Sciatic nerve (tissue), 2 donors: Measurements from ENCODE around the gene RHEBL1. TPM values are rescaled to one million over a fixed set of nuclear protein-coding genes. Genes with fewer than 3 reads are reported as not detected.
A peak's percentile ranks its signal among the peaks of the same experiment; 100 is the strongest.

Source experiments
- ATAC-seq: fragments of 200-7000 bp; cut with Tn5 transposase; one replicate; pipeline ENCODE4 v1.9.1; 2020; ENCODE audit warnings: mild to moderate bottlenecking, moderate library complexity
- DNase-seq: peaks from one replicate; pipeline ENCODE4 v3.0.0-alpha.2; 2020; ENCODE audit warnings: low spot score
- intact Hi-C: fragments of 100-400 bp; cut with DNase I; formaldehyde crosslinking; loops from one replicate; pipeline ENCODE4 v1.14.2; 2022
- total RNA-seq: library from RNA; stranded (reverse); fragmentation: NEBNext Ultra II Directional; extraction: Animal tissue kit (Norgen Biotek cat#: 25700); gene quantifications from one replicate; pipeline ENCODE4 v1.2.1, GENCODE V29; 2021
- donor health status: DM: no; HTN: no; CAD: no.
- donor health status: DM: no; HTN: no; CAD: no.

RHEBL1 gene
- total RNA-seq, 1 donor from 2014 or later: 2.7 TPM

GRCh38 chr12:49058366-49059044 lies 11.3 kb downstream of the RHEBL1 start:
- no peak for ATAC-seq
- DNase-seq: no peak
- intact Hi-C loops: no loop called here

- DNase-seq (no peak), ATAC-seq (no peak)
- intact Hi-C loops: no loop called here
These were observed 11.9 kb downstream of the RHEBL1 start for GRCh38 chr12:49057888-49058287.

- intact Hi-C loops: no loop called here
- peak; percentile 76 for ATAC-seq
- DNase-seq: peak; percentile 61
These were observed 13.6 kb downstream of the RHEBL1 start for GRCh38 chr12:49055978-49056754.

GRCh38 chr12:49055092-49055491 lies 14.7 kb downstream of the RHEBL1 start:
- intact Hi-C loops: no loop called here
- ATAC-seq (no peak), DNase-seq (no peak)

GRCh38 chr12:49054524-49054923 lies 15.3 kb downstream of the RHEBL1 start:
- intact Hi-C loops: no loop called here
- DNase-seq (peak; percentile 60), ATAC-seq (no peak)

- intact Hi-C loops: no loop called here
- DNase-seq (no peak), ATAC-seq (no peak)
These were observed 15.7 kb downstream of the RHEBL1 start for GRCh38 chr12:49054096-49054495.

- DNase-seq (no peak), ATAC-seq (no peak)
- intact Hi-C loops: no loop called here
These were observed 17.1 kb downstream of the RHEBL1 start for GRCh38 chr12:49052451-49053208.

- DNase-seq: no peak
These were observed 17.9 kb downstream of the RHEBL1 start for GRCh38 chr12:49051777-49052438.

GRCh38 chr12:49051373-49051764 lies 18.4 kb downstream of the RHEBL1 start:
- no peak for ATAC-seq
- intact Hi-C loops: no loop called here
- no peak for DNase-seq

More at GRCh38 chr12:49051777-49052438, 17.9 kb downstream of the RHEBL1 start:
- intact Hi-C loops: no loop called here
- no peak for ATAC-seq

- no peak for ATAC-seq
- no peak for DNase-seq
- intact Hi-C loops: no loop called here
These were observed 19.0 kb downstream of the RHEBL1 start for GRCh38 chr12:49050507-49051372.

GRCh38 chr12:49049566-49050224 lies 20.1 kb downstream of the RHEBL1 start:
- intact Hi-C loops: no loop called here
- DNase-seq: no peak
- ATAC-seq: peak; percentile 25

- no peak for ATAC-seq
- no peak for DNase-seq
- intact Hi-C loops: no loop called here
These were observed 20.8 kb downstream of the RHEBL1 start for GRCh38 chr12:49048953-49049352.

GRCh38 chr12:49046129-49046895 lies 23.5 kb downstream of the RHEBL1 start:
- DNase-seq (no peak), ATAC-seq (no peak)
- intact Hi-C loops: no loop called here

- DNase-seq (no peak), ATAC-seq (no peak)
- intact Hi-C loops: no loop called here
These were observed 25.1 kb downstream of the RHEBL1 start for GRCh38 chr12:49044660-49045059.

- ATAC-seq: peak; percentile 24
- peak; percentile 82 for DNase-seq
- intact Hi-C loops: no loop called here
These were observed 25.9 kb downstream of the RHEBL1 start for GRCh38 chr12:49043856-49044258.

GRCh38 chr12:49043241-49043640 lies 26.5 kb downstream of the RHEBL1 start:
- ATAC-seq (no peak), DNase-seq (no peak)
- intact Hi-C loops: no loop called here

- intact Hi-C loops: no loop called here
These were observed 27.8 kb downstream of the RHEBL1 start for GRCh38 chr12:49041881-49042484.

More at GRCh38 chr12:49041881-49042484, 27.8 kb downstream of the RHEBL1 start:
- ATAC-seq: no peak
- no peak for DNase-seq
